ENCODE results near the gene ELF3.
"Not testable (repeated sequence)": the region's sequence is repeated elsewhere in the genome, so short reads cannot be mapped to it uniquely, and the experiment has no call there.

Gene ELF3

GRCh38 chr1:202038688-202039346 is 28.4 kb downstream of the ELF3 start:
- FAIRE-seq (no peak), DNase-seq (ENCODE audit: insufficient read length) (no peak)
- TF ChIP-seq POLR2A (IDR thresholded peaks at IDR 0.05; ENCODE audit: low read depth, low read length) (no peak), POLR2AphosphoS5 (IDR thresholded peaks at IDR 0.05; ENCODE audit: low read depth, low read length) (no peak), TAF1 (IDR thresholded peaks at IDR 0.05; ENCODE audit: borderline replicate concordance, low read depth, low read length) (no peak)

- TF ChIP-seq POLR2A (IDR thresholded peaks at IDR 0.05; ENCODE audit: low read depth, low read length) (no peak), TAF1 (IDR thresholded peaks at IDR 0.05; ENCODE audit: borderline replicate concordance, low read depth, low read length) (no peak), POLR2AphosphoS5 (IDR thresholded peaks at IDR 0.05; ENCODE audit: low read depth, low read length) (no peak)
- FAIRE-seq (no peak), DNase-seq (ENCODE audit: insufficient read length) (no peak)
These were observed 35.3 kb downstream of the ELF3 start for GRCh38 chr1:202045705-202046104.

GRCh38 chr1:202046227-202046626 is 35.8 kb downstream of the ELF3 start:
- no peak for FAIRE-seq
- no peak for DNase-seq (ENCODE audit: insufficient read length)

GRCh38 chr1:202046748-202047708 is 36.6 kb downstream of the ELF3 start:
- DNase-seq (ENCODE audit: insufficient read length) (no peak), FAIRE-seq (no peak)
- TF ChIP-seq POLR2A (IDR thresholded peaks at IDR 0.05; ENCODE audit: low read depth, low read length) (no peak), TAF1 (IDR thresholded peaks at IDR 0.05; ENCODE audit: borderline replicate concordance, low read depth, low read length) (no peak), POLR2AphosphoS5 (IDR thresholded peaks at IDR 0.05; ENCODE audit: low read depth, low read length) (no peak)

More at GRCh38 chr1:202046227-202046626, 35.8 kb downstream of the ELF3 start:
- TF ChIP-seq POLR2AphosphoS5 (IDR thresholded peaks at IDR 0.05; ENCODE audit: low read depth, low read length): no peak
- no peak for TF ChIP-seq POLR2A (IDR thresholded peaks at IDR 0.05; ENCODE audit: low read depth, low read length)
- no peak for TF ChIP-seq TAF1 (IDR thresholded peaks at IDR 0.05; ENCODE audit: borderline replicate concordance, low read depth, low read length)

- no peak for FAIRE-seq
- TF ChIP-seq POLR2AphosphoS5 (IDR thresholded peaks at IDR 0.05; ENCODE audit: low read depth, low read length) (no peak), POLR2A (IDR thresholded peaks at IDR 0.05; ENCODE audit: low read depth, low read length) (no peak), TAF1 (IDR thresholded peaks at IDR 0.05; ENCODE audit: borderline replicate concordance, low read depth, low read length) (no peak)
These were observed 37.6 kb downstream of the ELF3 start for GRCh38 chr1:202047977-202048376.

GRCh38 chr1:202049129-202049528 is 38.7 kb downstream of the ELF3 start:
- DNase-seq (ENCODE audit: insufficient read length) (no peak), FAIRE-seq (no peak)
- no peak for TF ChIP-seq TAF1 (IDR thresholded peaks at IDR 0.05; ENCODE audit: borderline replicate concordance, low read depth, low read length)
- no peak for TF ChIP-seq POLR2A (IDR thresholded peaks at IDR 0.05; ENCODE audit: low read depth, low read length)
- no peak for TF ChIP-seq POLR2AphosphoS5 (IDR thresholded peaks at IDR 0.05; ENCODE audit: low read depth, low read length)

More at GRCh38 chr1:202047977-202048376, 37.6 kb downstream of the ELF3 start:
- DNase-seq (ENCODE audit: insufficient read length): no peak

- no peak for TF ChIP-seq POLR2A (IDR thresholded peaks at IDR 0.05; ENCODE audit: low read depth, low read length)
- DNase-seq (ENCODE audit: insufficient read length): no peak
- no peak for FAIRE-seq
These were observed 43.7 kb downstream of the ELF3 start for GRCh38 chr1:202054094-202054493.

GRCh38 chr1:202054673-202055072 is 44.3 kb downstream of the ELF3 start:
- FAIRE-seq; DNase-seq (ENCODE audit: insufficient read length): not testable (repeated sequence)

- no peak for FAIRE-seq
- no peak for TF ChIP-seq POLR2A (IDR thresholded peaks at IDR 0.05; ENCODE audit: low read depth, low read length)
- no peak for TF ChIP-seq POLR2AphosphoS5 (IDR thresholded peaks at IDR 0.05; ENCODE audit: low read depth, low read length)
- no peak for TF ChIP-seq TAF1 (IDR thresholded peaks at IDR 0.05; ENCODE audit: borderline replicate concordance, low read depth, low read length)
- DNase-seq (ENCODE audit: insufficient read length): no peak
These were observed 46.4 kb downstream of the ELF3 start for GRCh38 chr1:202056644-202057334.

- FAIRE-seq; DNase-seq (ENCODE audit: insufficient read length): not testable (repeated sequence)
These were observed 46.9 kb downstream of the ELF3 start for GRCh38 chr1:202057335-202057704.

GRCh38 chr1:202058001-202058908 is 47.9 kb downstream of the ELF3 start:
- no peak for FAIRE-seq
- no peak for TF ChIP-seq POLR2AphosphoS5 (IDR thresholded peaks at IDR 0.05; ENCODE audit: low read depth, low read length)
- no peak for TF ChIP-seq TAF1 (IDR thresholded peaks at IDR 0.05; ENCODE audit: borderline replicate concordance, low read depth, low read length)
- no peak for TF ChIP-seq POLR2A (IDR thresholded peaks at IDR 0.05; ENCODE audit: low read depth, low read length)
- no peak for DNase-seq (ENCODE audit: insufficient read length)

Data from GM12892 (cell line).